Psoas muscle (tissue), 8 donors: ENCODE measurements around the gene ARPC4. TPM values are rescaled to one million over a fixed set of nuclear protein-coding genes. Genes with fewer than 3 reads are reported as not detected.

Experiments used
- ATAC-seq, 4 donors: fragments of 200-7000 bp; cut with Tn5 transposase; one replicate each; pipeline ENCODE4 v1.9.1; 2020; ENCODE audit warnings: moderate library complexity in 3 of 4, mild to moderate bottlenecking in 2 of 4
- DNase-seq, 2 donors: peaks; one replicate each; pipeline ENCODE4 v3.0.0-alpha.2; 2020
- H3K27ac ChIP-seq: fragments of 200-600 bp; one replicate; pipeline ENCODE4 v1.8.0; 2022
- H3K27me3 ChIP-seq, 3 donors: fragments of 200-600 bp in 1 of 3; one replicate each; pipeline versions ENCODE4 v1.6.1 to v1.8.0; 2013 to 2022; ENCODE audit warnings: low read length in 2 of 3, mild to moderate bottlenecking in 2 of 3, moderate library complexity in 1 of 3; ENCODE audit not compliant: insufficient read depth in 3 of 3
- H3K36me3 ChIP-seq, 2 donors: fragments of 200-600 bp in 1 of 2; one replicate each; pipeline versions ENCODE4 v1.6.1 to v1.8.0; 2013 to 2022; ENCODE audit warnings: low read depth in 1 of 2, mild to moderate bottlenecking in 1 of 2, moderate library complexity in 1 of 2; ENCODE audit not compliant: insufficient read depth in 1 of 2
- H3K4me1 ChIP-seq: fragments of 200-600 bp; one replicate; pipeline ENCODE4 v1.8.0; 2022
- H3K4me3 ChIP-seq: fragments of 200-600 bp; one replicate; pipeline ENCODE4 v1.8.0; 2022; ENCODE audit warnings: mild to moderate bottlenecking
- H3K9me3 ChIP-seq: fragments of 200-600 bp; one replicate; pipeline ENCODE4 v1.8.0; 2022
- CTCF ChIP-seq: fragments of 200-600 bp; IDR thresholded peaks from one replicate; pipeline ENCODE4 v1.8.0; 2022; ENCODE audit warnings: antibody characterized with exemption
- WGBS, 3 donors: extraction: QIAGEN DNeasy Blood & Tissue Kit; methylation state at CpG; one replicate each; pipeline versions ENCODE4 v1.1.6 to v1.1.7; 2013; 5-methylcytosine and 5-hydroxymethylcytosine counted together
- intact Hi-C, 2 donors: fragments of 100-400 bp; cut with DNase I; formaldehyde crosslinking; loops; one replicate each; pipeline versions ENCODE4 v1.11.0 to v1.14.2; 2022
- polyA plus RNA-seq, 3 donors: library from polyadenylated mRNA; stranded (reverse); fragments of 200-250 nt; gene quantifications; one replicate each; pipeline ENCODE4 v1.2.3, GENCODE V29; 2013
- total RNA-seq, 4 donors: library from RNA; stranded (reverse); fragmentation: NEBNext Ultra II Directional in 2 of 4; extraction: Animal tissue kit (Norgen Biotek cat#: 25700) in 2 of 4; gene quantifications; one replicate each; pipeline versions ENCODE4 v1.2.1 to v1.2.4, GENCODE V29; 2021 to 2023
- donor health status: healthy with polysubstance abuse.
- donor health status: DM: no; HTN: no; CAD: no; lungs with moderate emphysema.
- donor health status: Bipolar disorder and iron deficiency.
- donor health status: healthy.
- donor health status: DM: yes; HTN: yes; CAD: no.
- donor health status: DM: no; HTN: no; CAD: no.
- donor health status: DM: no; HTN: no; CAD: no.
- donor health status: DM: yes; HTN: yes; CAD: no.

ARPC4 gene
- total and polyA plus RNA-seq, 7 donors: 53.9 to 155 (median 89.6) TPM

GRCh38 chr3:9767418-9767817, 25.5 kb upstream of the ARPC4 start:
- Histone ChIP-seq H3K27me3 (peaks cover 0 to 5% (median 0%) of the 10 kb centered on the region in 3 donors), H3K4me3 (no peak overlapping the region), H3K4me1 (no peaks in the 10 kb centered on the region), H3K27ac (no peak overlapping the region), H3K36me3 (peaks cover 0 to 11% of the 10 kb centered on the region in 2 donors), H3K9me3 (no peaks in the 10 kb centered on the region)
- 59 to 66% (median 63%) methylated on average over 7 of the region's 7 CpGs for WGBS, 3 donors
- DNase-seq: no peak
- intact Hi-C loops: no loop called here
- ATAC-seq: no peak
- no peak for TF ChIP-seq CTCF

- WGBS, 3 donors: 48 to 66% (median 54%) methylated on average over 6 of the region's 6 CpGs
- intact Hi-C loops: no loop called here
- TF ChIP-seq CTCF: no peak
- Histone ChIP-seq H3K27me3 (peaks cover 0 to 5% (median 0%) of the 10 kb centered on the region in 3 donors), H3K4me3 (peak overlapping the region; percentile 71), H3K9me3 (no peaks in the 10 kb centered on the region), H3K27ac (no peak overlapping the region), H3K36me3 (peaks cover 0 to 11% of the 10 kb centered on the region in 2 donors), H3K4me1 (no peaks in the 10 kb centered on the region)
- ATAC-seq (no peak), DNase-seq (no peak)
Observed at GRCh38 chr3:9768141-9768775, 24.6 kb upstream of the ARPC4 start.

- intact Hi-C loops: no loop called here
- H3K27me3 ChIP-seq: peaks cover 0 to 5% (median 0%) of the 10 kb centered on the region in 3 donors
- no peaks in the 10 kb centered on the region for H3K9me3 ChIP-seq
- 56 to 75% (median 67%) methylated on average over 5 of the region's 5 CpGs for WGBS, 3 donors
- no peak overlapping the region for H3K27ac ChIP-seq
- ATAC-seq (peak in 1 of 4 donors; percentile 11), DNase-seq (no peak)
- H3K4me1 ChIP-seq: no peaks in the 10 kb centered on the region
- peak overlapping the region; percentile 71 for H3K4me3 ChIP-seq
- TF ChIP-seq CTCF: no peak
- H3K36me3 ChIP-seq: peaks cover 0 to 9% of the 10 kb centered on the region in 2 donors
Observed at GRCh38 chr3:9769012-9769411, 23.9 kb upstream of the ARPC4 start.

GRCh38 chr3:9769426-9770275, 23.2 kb upstream of the ARPC4 start, which contains the start of gene CAMK1:
Gene CAMK1, minus strand, starts transcription at chr3:9769947. Its CDS starts 2,198 bp downstream, at chr3:9767749.
- intact Hi-C loops: no loop called here
- Histone ChIP-seq H3K4me1 (no peaks in the 10 kb centered on the region), H3K27me3 (peaks cover 0 to 5% (median 0%) of the 10 kb centered on the region in 3 donors), H3K36me3 (peaks cover 0 to 8% of the 10 kb centered on the region in 2 donors), H3K27ac (peak within 1 kb of the TSS; percentile 64), H3K9me3 (no peaks in the 10 kb centered on the region), H3K4me3 (peak within 1 kb of the TSS; percentile 71)
- TF ChIP-seq CTCF: no peak
- WGBS, 3 donors: 2 to 3% (median 2%) methylated on average over 43 to 49 of the region's 49 CpGs
- peak; percentile 79 to 90 (median 84) for ATAC-seq
- peak; percentile 84 to 85 for DNase-seq
